Activated CD8-positive, alpha-beta memory T cell treated with anti-CD3 and anti-CD28 coated beads for 4 hours (primary cell): Measurements from ENCODE around the gene GLYAT.
A peak's percentile ranks its signal among the peaks of the same experiment; 100 is the strongest.
"Not testable (repeated sequence)": the region's sequence is repeated elsewhere in the genome, so short reads cannot be mapped to it uniquely, and the experiment has no call there.

Source experiments
- DNase-seq, 2 donors: peaks; one replicate each; pipeline ENCODE4 v3.0.0-alpha.2; 2020; ENCODE audit warnings: low read depth in 2 of 2

The GLYAT gene

DNA sequence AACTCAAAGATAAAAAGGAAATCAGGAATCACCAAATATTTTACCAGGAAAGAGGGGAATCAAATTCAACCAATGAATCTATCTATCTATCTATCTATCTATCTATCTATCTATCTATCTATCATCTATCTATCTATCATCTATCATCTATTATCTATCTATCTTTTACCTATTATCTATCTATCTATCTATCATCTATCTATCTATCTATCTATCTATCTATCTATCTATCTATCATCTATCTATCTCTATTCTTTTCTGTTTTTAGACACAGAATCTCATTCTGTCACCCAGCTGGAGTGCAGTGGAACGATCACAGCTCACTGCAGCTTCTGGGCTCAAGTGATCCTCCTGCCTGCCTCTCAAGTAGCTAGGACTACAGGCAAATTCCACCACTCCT lies 54.2 kb downstream of the GLYAT start:
- not testable (repeated sequence) for DNase-seq

DNA sequence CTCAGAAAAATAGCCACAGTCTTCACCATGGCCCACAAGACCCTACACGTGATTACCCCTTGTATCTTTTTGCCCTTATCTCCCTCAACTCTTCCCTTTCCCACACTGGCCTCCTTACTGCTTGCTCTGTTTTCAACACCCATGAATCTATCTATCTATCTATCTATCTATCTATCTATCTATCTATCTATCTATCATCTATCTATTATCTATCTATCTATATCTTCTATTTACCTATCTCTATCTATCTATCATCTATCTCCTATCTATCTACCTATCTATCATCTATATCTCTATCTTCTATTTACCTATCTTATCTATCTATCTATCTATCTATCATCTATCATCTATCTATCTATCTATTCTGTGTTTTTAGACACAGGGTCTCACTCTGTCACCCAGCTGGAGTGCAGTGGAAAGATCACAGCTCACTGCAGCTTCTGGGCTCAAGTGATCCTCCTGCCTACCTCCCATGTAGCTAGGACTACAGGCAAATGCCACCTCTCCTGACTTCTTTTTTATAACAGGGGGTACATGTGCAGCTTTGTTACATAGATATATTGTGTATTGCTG lies 55.1 kb downstream of the GLYAT start:
- DNase-seq = no peak

DNA sequence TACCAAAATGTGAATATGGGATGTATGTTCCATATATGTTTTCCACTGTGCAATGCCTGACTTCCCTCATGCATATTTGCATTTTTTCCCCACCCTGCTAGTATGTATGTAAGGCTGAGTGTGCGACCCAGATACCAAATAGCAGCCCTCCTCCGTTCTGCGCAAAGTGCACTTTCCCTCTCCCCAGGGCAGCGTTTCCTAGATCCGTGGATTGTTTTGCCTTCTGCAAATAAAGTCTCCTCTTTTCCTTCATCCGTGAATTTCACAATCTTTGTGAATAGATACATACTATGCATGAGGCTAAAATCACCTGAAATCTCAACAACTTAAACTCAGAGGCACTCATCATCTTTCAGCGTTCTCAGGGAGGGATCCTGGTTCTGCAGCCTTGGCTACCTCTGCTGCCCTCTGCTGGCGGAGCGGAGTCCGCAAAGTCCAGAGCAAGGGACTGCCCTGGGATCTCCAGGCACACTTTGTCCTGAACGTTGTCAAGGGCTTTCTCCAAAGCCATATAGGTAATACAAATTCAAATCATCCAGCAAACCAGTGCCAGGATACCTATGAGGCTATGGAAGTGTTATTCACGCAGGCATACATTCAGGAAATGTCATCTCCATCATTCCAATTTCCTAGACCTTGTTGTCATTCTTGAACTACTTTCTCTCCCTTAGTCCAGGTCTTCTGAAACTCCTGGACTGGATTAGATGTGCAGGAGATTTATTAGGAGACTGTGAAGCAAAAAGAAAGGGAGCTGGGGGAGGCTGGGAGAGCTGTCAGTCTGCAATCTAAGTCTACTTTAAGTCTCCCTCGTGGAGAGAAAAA lies 56.2 kb downstream of the GLYAT start:
- peak; percentile 44 to 46 for DNase-seq

GRCh38 chr11:58674609-58675008 lies 57.1 kb downstream of the GLYAT start:
- DNase-seq = no peak

GRCh38 chr11:58671983-58672633 lies 59.6 kb downstream of the GLYAT start:
- no peak for DNase-seq

- no peak for DNase-seq
These were observed 71.7 kb downstream of the GLYAT start for GRCh38 chr11:58659910-58660570.

DNA sequence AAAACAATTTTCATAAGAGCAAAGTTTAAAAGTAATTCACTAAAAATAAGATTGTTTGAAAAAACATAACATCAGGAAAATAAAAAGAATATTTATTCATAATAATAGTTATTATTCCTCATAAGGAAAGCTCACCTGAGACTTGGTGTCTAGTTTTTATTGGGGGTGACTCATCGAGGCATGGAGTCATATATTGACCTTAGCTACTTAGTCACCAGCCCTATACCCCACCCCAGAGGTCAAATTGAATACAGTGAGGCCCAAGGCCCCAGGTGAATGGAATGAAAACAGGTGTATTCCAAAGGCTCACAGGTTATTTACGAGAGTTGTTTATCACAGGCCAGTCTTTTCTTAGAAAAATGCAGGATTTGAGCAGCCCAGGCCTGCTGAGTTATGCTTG lies 72.3 kb downstream of the GLYAT start:
- DNase-seq = no peak
